OCI-LY7 (cell line): ENCODE data around the gene MORN1. TPM values are rescaled to one million over a fixed set of nuclear protein-coding genes. Genes with fewer than 3 reads are reported as not detected.

ENCODE experiments used
- BruUV-seq: library from RNA; stranded (reverse); fragments of 400-500 nt; replicated peaks from 2 replicates; lab custom pipeline; 2021; lab: Mats Ljungman, UMichigan
- CTCF ChIA-PET: fragments of 300-600 bp; sonication (Branson Sonifier 250); formaldehyde crosslinking; loops from one replicate; lab custom pipeline; 2022; ENCODE audit warnings: antibody characterized with exemption; ENCODE audit not compliant: unreplicated experiment; lab: Charles Lee
- POLR2A ChIA-PET: fragments of 300-600 bp; sonication (Branson Sonifier 250); formaldehyde crosslinking; loops from one replicate; lab custom pipeline; 2022; ENCODE audit warnings: antibody characterized with exemption; lab: Charles Lee
- DNase-seq: peaks from one replicate; pipeline ENCODE4 v3.0.0-alpha.2; 2015; ENCODE audit warnings: low spot score
- H2AFZ ChIP-seq: fragments of 200-600 bp; sonication (generic), shearing (Covaris generic); 2 replicates; pipeline ENCODE4 v1.6.1; 2014; ENCODE audit warnings: mild to moderate bottlenecking, antibody characterized with exemption, low read length, moderate library complexity
- H3K27ac ChIP-seq: fragments of 200-600 bp; sonication (generic); 2 replicates; pipeline ENCODE4 v1.5.1; 2014; ENCODE audit warnings: mixed run types, low read depth, mild to moderate bottlenecking, moderate library complexity, low read length, inconsistent platforms; ENCODE audit not compliant: poor library complexity, severe bottlenecking
- H3K36me3 ChIP-seq: fragments of 200-600 bp; sonication (generic); 2 replicates; pipeline ENCODE4 v1.6.1; 2014; ENCODE audit warnings: mild to moderate bottlenecking, antibody characterized with exemption, low read length, moderate library complexity, mixed read lengths; ENCODE audit not compliant: insufficient read depth
- H3K4me1 ChIP-seq: fragments of 200-600 bp; sonication (generic); 2 replicates; pipeline ENCODE4 v1.5.1; 2014; ENCODE audit warnings: mild to moderate bottlenecking, low read length; ENCODE audit not compliant: insufficient read depth, poor library complexity, severe bottlenecking
- H3K4me2 ChIP-seq: fragments of 200-600 bp; sonication (generic); 2 replicates; pipeline ENCODE4 v1.6.1; 2014; ENCODE audit warnings: mild to moderate bottlenecking, low read length
- H3K4me3 ChIP-seq: fragments of 200-600 bp; sonication (generic); 2 replicates; pipeline ENCODE4 v1.5.1; 2014; ENCODE audit warnings: mild to moderate bottlenecking, low read depth, low read length; ENCODE audit not compliant: poor library complexity, severe bottlenecking
- H3K79me2 ChIP-seq: fragments of 200-600 bp; sonication (generic); 2 replicates; pipeline ENCODE4 v1.6.1; 2016; ENCODE audit warnings: low read depth, mild to moderate bottlenecking, low read length, moderate library complexity, mixed read lengths; ENCODE audit not compliant: insufficient read depth
- H3K9me2 ChIP-seq: fragments of 200-600 bp; sonication (generic); 2 replicates; pipeline ENCODE4 v1.6.1; 2016; ENCODE audit warnings: mild to moderate bottlenecking, low read length, mixed read lengths; ENCODE audit not compliant: insufficient read depth
- H3K9me3 ChIP-seq: fragments of 200-600 bp; sonication (generic); 2 replicates; pipeline ENCODE4 v1.6.1; 2014; ENCODE audit warnings: mild to moderate bottlenecking, mixed run types, low read length, mixed read lengths
- H4K20me1 ChIP-seq: fragments of 200-600 bp; sonication (generic); 2 replicates; pipeline ENCODE4 v1.6.1; 2014; ENCODE audit warnings: mild to moderate bottlenecking, antibody characterized with exemption, low read length, moderate library complexity, mixed read lengths; ENCODE audit not compliant: insufficient read depth
- CTCF ChIP-seq: fragments of 200-600 bp; sonication (generic); conservative IDR thresholded peaks from 2 replicates; pipeline ENCODE4 v1.5.1; 2014; ENCODE audit warnings: mild to moderate bottlenecking, antibody characterized with exemption, low read length, moderate library complexity, mixed read lengths
- EZH2phosphoT487 ChIP-seq: fragments of 200-600 bp; sonication (generic); IDR thresholded peaks from 2 replicates; pipeline ENCODE4 v1.6.1; 2018; ENCODE audit warnings: low read depth, borderline replicate concordance, mild to moderate bottlenecking, mixed run types, antibody characterized with exemption, low read length, moderate library complexity, mixed read lengths
- intact Hi-C: fragments of 100-400 bp; cut with micrococcal nuclease; formaldehyde crosslinking; loops from one replicate; pipeline ENCODE4 v1.10.0; 2022; ENCODE audit not compliant: unreplicated experiment
- total RNA-seq, 2 experiments: library from RNA; depleted of rRNA in 1 of 2; stranded (reverse); fragments of >200 nt in 1 of 2; shearing (Covaris generic) in 1 of 2; gene quantifications; 2 replicates each; pipeline ENCODE4 v1.2.3, GENCODE V29; 2014 to 2022

Gene MORN1
- total RNA-seq, 2 experiments from 2014 or later, result 13.1 to 29.7 TPM

GRCh38 chr1:2400950-2401649 is 9.7 kb upstream of the MORN1 start:
- H3K9me2 ChIP-seq, result no peaks in the 10 kb centered on the region
- no peak overlapping the region for H3K4me3 ChIP-seq
- no peaks in the 10 kb centered on the region for H3K9me3 ChIP-seq
- no peaks in the 10 kb centered on the region for H3K4me1 ChIP-seq
- H3K79me2 ChIP-seq, result no peaks in the 10 kb centered on the region; the same call in 1 of the 2 replicates
- DNase-seq, result no peak
- ChIA-PET CTCF (no interaction called here), POLR2A (interaction anchor here (0.9 kb wide), 1 partner anchor 163 kb away, joined by 6 read pairs; no protein-coding TSS in a partner anchor)
- no peak overlapping the region for H3K4me2 ChIP-seq
- TF ChIP-seq CTCF (no peak), EZH2phosphoT487 (no peak)
- no peak overlapping the region for H3K27ac ChIP-seq
- no TSS peak for BruUV-seq
- H4K20me1 ChIP-seq, result no peaks in the 10 kb centered on the region
- H2AFZ ChIP-seq, result no peak overlapping the region
- H3K36me3 ChIP-seq, result peaks cover 95% of the 10 kb centered on the region
- intact Hi-C loops, result no loop called here

GRCh38 chr1:2400576-2400909 is 9.2 kb upstream of the MORN1 start:
- CTCF ChIA-PET, result no interaction called here
- Histone ChIP-seq H3K4me1 (no peaks in the 10 kb centered on the region), H3K4me3 (no peak overlapping the region), H3K27ac (no peak overlapping the region), H3K36me3 (peaks cover 95% of the 10 kb centered on the region), H3K9me3 (no peaks in the 10 kb centered on the region), H2AFZ (no peak overlapping the region), H4K20me1 (no peaks in the 10 kb centered on the region), H3K9me2 (no peaks in the 10 kb centered on the region), H3K4me2 (no peak overlapping the region), H3K79me2 (peaks cover 4% of the 10 kb centered on the region; the same call in 1 of the 2 replicates)
- POLR2A ChIA-PET, result no interaction called here
- BruUV-seq, result no TSS peak
- no peak for TF ChIP-seq CTCF
- TF ChIP-seq EZH2phosphoT487, result no peak
- DNase-seq, result no peak
- intact Hi-C loops, result no loop called here

DNA sequence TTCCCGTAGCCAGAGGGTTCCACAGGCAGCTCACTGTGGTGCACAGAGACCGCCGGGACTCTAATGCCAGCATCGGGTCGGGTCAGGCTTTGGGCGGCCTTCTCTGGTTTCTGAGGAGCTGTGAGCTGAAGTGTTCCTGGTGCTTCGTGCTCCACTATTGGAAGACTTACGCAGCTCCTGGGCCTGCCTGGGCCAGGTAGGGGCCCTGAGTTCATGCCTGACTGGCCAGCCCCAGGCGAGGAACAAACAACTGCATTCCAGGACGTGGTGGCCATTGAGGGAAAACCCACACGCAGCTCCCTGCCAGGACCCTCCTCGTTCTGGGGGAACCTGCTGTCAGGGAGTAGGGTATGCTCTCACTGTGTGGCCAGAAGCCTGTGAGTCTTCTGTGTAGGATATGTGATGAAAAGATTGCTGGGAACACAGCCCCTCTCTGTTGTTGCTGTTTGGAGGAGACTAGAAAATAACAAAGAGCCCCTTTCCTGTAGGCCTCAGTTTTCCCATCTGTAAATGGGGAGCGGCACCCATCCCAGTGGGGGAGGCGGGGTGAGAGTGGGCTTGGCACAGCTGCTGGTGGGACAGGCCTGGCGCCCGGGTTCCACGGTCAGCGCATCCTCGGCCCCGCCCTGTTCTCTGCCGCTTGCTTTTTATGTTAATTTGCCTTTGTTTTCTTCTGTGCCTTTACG is 8.7 kb upstream of the MORN1 start:
- no peaks in the 10 kb centered on the region for H3K9me2 ChIP-seq
- no peak overlapping the region for H3K27ac ChIP-seq
- no peaks in the 10 kb centered on the region for H4K20me1 ChIP-seq
- no peak overlapping the region for H3K4me3 ChIP-seq
- intact Hi-C loops, result no loop called here
- DNase-seq, result no peak
- H3K4me2 ChIP-seq, result no peak overlapping the region
- H3K4me1 ChIP-seq, result no peaks in the 10 kb centered on the region
- ChIA-PET CTCF (no interaction called here), POLR2A (no interaction called here)
- H3K36me3 ChIP-seq, result peaks cover 95% of the 10 kb centered on the region
- TF ChIP-seq EZH2phosphoT487, result no peak
- TF ChIP-seq CTCF, result no peak
- no peaks in the 10 kb centered on the region for H3K9me3 ChIP-seq
- BruUV-seq, result no TSS peak
- peaks cover 4% of the 10 kb centered on the region; the same call in 1 of the 2 replicates for H3K79me2 ChIP-seq
- H2AFZ ChIP-seq, result no peak overlapping the region
